Right ventricle myocardium inferior (tissue), 1 donor: ENCODE data around the gene KIF5C. TPM values are rescaled to one million over a fixed set of nuclear protein-coding genes. Genes with fewer than 3 reads are reported as not detected.

ENCODE experiments used
- ATAC-seq: fragments of 200-7000 bp; cut with Tn5 transposase; one replicate; pipeline ENCODE4 v1.9.1; 2020; ENCODE audit warnings: mild to moderate bottlenecking, moderate library complexity
- DNase-seq: peaks from one replicate; pipeline ENCODE4 v3.0.0; 2021; ENCODE audit errors: missing footprints
- intact Hi-C: fragments of 100-400 bp; cut with DNase I; formaldehyde crosslinking; loops from one replicate; pipeline ENCODE4 v1.11.0; 2022
- total RNA-seq: library from RNA; stranded (reverse); fragmentation: NEBNext Ultra II Directional; extraction: Animal tissue kit (Norgen Biotek cat#: 25700); gene quantifications from one replicate; pipeline ENCODE4 v1.2.1, GENCODE V29; 2021
- donor health status: DM: no; HTN: yes; CAD: no; lungs with severe emphysema.

Gene KIF5C
- total RNA-seq, 1 donor from 2014 or later: 0.87 TPM

- intact Hi-C loops: no loop called here
- DNase-seq (no peak), ATAC-seq (no peak)
Observed at GRCh38 chr2:148952621-148953020, 77.6 kb downstream of the KIF5C start.

GRCh38 chr2:148953426-148953825 is 78.4 kb downstream of the KIF5C start:
- no peak for ATAC-seq
- intact Hi-C loops: no loop called here

GRCh38 chr2:148954536-148954935 is 79.5 kb downstream of the KIF5C start:
- intact Hi-C loops: no loop called here
- ATAC-seq (no peak), DNase-seq (no peak)

More at GRCh38 chr2:148953426-148953825, 78.4 kb downstream of the KIF5C start:
- DNase-seq: no peak

- no peak for DNase-seq
- no peak for ATAC-seq
- intact Hi-C loops: no loop called here
Observed at GRCh38 chr2:148955798-148956197, 80.8 kb downstream of the KIF5C start.

GRCh38 chr2:148957023-148957422 is 82.0 kb downstream of the KIF5C start:
- no peak for DNase-seq
- intact Hi-C loops: no loop called here
- ATAC-seq: no peak

GRCh38 chr2:148959745-148960144 is 84.7 kb downstream of the KIF5C start:
- intact Hi-C loops: no loop called here

GRCh38 chr2:148960483-148960882 is 85.5 kb downstream of the KIF5C start:
- no peak for DNase-seq
- no peak for ATAC-seq
- intact Hi-C loops: no loop called here

More at GRCh38 chr2:148959745-148960144, 84.7 kb downstream of the KIF5C start:
- ATAC-seq (no peak), DNase-seq (no peak)

GRCh38 chr2:148963461-148963860 is 88.4 kb downstream of the KIF5C start:
- intact Hi-C loops: no loop called here
- ATAC-seq (no peak), DNase-seq (no peak)

GRCh38 chr2:148965623-148966437 is 90.8 kb downstream of the KIF5C start:
- no peak for ATAC-seq
- intact Hi-C loops: no loop called here
- DNase-seq: no peak

- DNase-seq: no peak
Observed at GRCh38 chr2:148966438-148966758, 91.4 kb downstream of the KIF5C start.

GRCh38 chr2:148967056-148967455 is 92.0 kb downstream of the KIF5C start:
- ATAC-seq: no peak
- peak; percentile 63 for DNase-seq
- intact Hi-C loops: no loop called here

More at GRCh38 chr2:148966438-148966758, 91.4 kb downstream of the KIF5C start:
- intact Hi-C loops: no loop called here
- no peak for ATAC-seq

GRCh38 chr2:148967578-148967977 is 92.6 kb downstream of the KIF5C start:
- DNase-seq (no peak), ATAC-seq (no peak)
- intact Hi-C loops: no loop called here

- ATAC-seq: no peak
- intact Hi-C loops: no loop called here
- no peak for DNase-seq
Observed at GRCh38 chr2:148968301-148968700, 93.3 kb downstream of the KIF5C start.

- intact Hi-C loops: no loop called here
- ATAC-seq: no peak
Observed at GRCh38 chr2:148968776-148969319, 93.8 kb downstream of the KIF5C start.

GRCh38 chr2:148969659-148970061 is 94.6 kb downstream of the KIF5C start:
- ATAC-seq: no peak
- DNase-seq: no peak
- intact Hi-C loops: no loop called here

More at GRCh38 chr2:148968776-148969319, 93.8 kb downstream of the KIF5C start:
- DNase-seq: no peak

- DNase-seq (no peak), ATAC-seq (no peak)
- intact Hi-C loops: no loop called here
Observed at GRCh38 chr2:148970385-148970784, 95.4 kb downstream of the KIF5C start.

GRCh38 chr2:148971547-148971946 is 96.5 kb downstream of the KIF5C start:
- ATAC-seq (no peak), DNase-seq (no peak)
- intact Hi-C loops: no loop called here

- DNase-seq (no peak), ATAC-seq (no peak)
- intact Hi-C loops: no loop called here
Observed at GRCh38 chr2:148974095-148974494, 99.1 kb downstream of the KIF5C start.

- ATAC-seq (no peak), DNase-seq (no peak)
- intact Hi-C loops: no loop called here
Observed at GRCh38 chr2:148978026-148978685, 103.1 kb downstream of the KIF5C start.

GRCh38 chr2:148978706-148979105 is 103.7 kb downstream of the KIF5C start:
- intact Hi-C loops: no loop called here

More at GRCh38 chr2:148978706-148979105, 103.7 kb downstream of the KIF5C start:
- no peak for DNase-seq
- ATAC-seq: peak; percentile 70
